Activated CD4-positive, CD25-positive, alpha-beta regulatory T cell treated with anti-CD3 and anti-CD28 coated beads, Interleukin-2, amount 50 U/mL, for 72 hours (primary cell): Measurements from ENCODE around the gene CEACAM18.
"Not testable (repeated sequence)": the region's sequence is repeated elsewhere in the genome, so short reads cannot be mapped to it uniquely, and the experiment has no call there.

Experiments
- DNase-seq: peaks from one replicate; pipeline ENCODE4 v3.0.0; 2021

CEACAM18 gene

DNA sequence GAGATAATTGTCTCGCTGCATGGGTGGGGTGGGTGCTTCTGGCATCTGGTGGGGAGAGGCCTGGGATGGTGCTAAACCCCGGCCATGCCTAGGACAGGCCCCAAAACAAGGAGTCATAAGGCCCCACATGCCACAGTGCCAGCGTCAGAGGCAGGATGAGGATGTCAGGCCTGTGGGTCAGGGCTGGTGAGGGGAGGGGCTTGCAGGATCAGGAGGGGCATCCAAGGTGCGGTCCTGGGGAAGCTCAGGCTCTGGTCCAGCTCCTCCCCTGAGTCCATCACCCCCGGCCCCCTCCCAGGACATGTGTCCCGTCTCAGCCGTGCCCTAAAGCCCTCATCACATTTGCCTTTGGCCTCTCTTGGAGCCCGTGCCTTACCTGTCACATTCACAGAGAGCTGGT, 22.6 kb downstream of the CEACAM18 start:
- DNase-seq = not testable (repeated sequence)

DNA sequence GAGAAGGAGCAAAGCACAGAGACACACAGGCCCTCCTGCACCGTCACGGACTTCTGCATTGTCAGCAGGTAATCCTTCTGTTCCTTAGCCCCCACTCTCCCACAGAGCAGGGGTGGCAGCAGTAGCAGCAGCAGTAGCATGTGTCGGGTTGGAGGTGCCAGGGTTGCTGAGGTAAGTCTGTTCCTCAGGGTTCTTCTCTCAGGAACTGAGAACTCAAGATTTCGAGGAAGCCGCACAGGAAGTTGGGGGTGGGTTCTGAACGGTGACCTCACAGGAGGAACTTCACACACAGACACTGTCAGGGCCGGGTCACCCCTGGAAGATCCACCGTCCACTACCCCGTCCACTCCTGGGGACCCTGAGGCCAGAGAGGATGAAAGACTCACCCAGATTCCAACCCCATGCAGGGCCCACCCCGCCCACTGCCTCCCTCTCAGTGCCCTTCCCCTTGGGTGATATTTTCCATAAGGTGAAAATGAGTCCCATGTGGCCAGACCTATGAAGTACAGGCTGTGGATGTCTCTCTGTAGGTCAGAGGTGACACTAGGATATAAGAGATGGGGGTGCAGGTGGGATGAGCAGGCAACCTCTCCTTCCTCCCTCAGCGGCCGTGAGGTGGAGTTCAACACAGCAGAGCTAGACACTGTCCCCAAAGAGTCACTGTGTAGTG, 23.4 kb downstream of the CEACAM18 start, which contains the start of gene SIGLEC12:
TSS of gene SIGLEC12 (minus strand) at position 207 of the 670 bp plus-strand sequence. CDS start at position 140, 67 bp downstream.
- DNase-seq = no peak

- DNase-seq = no peak
Observed at GRCh38 chr19:51503286-51503817, 25.0 kb downstream of the CEACAM18 start.

DNA sequence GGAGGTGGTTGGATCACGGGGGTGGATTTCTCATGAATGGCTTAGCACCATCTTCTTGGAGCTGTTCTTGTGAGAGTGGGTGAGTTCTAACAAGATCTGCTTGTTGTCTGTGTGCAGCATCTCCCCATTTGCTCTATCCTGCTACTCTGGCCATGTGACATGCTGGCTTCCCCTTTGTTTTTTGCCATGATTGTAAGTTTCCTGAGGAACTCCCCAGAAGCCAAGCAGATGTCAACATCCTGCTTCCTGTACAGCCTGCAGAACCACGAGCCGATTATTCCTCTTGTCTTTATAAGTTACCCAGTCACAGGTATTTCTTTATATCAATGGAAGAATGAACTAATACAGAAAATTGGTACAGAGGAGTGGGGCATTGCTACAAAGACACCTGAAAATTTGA, 25.6 kb downstream of the CEACAM18 start:
- no peak for DNase-seq

DNA sequence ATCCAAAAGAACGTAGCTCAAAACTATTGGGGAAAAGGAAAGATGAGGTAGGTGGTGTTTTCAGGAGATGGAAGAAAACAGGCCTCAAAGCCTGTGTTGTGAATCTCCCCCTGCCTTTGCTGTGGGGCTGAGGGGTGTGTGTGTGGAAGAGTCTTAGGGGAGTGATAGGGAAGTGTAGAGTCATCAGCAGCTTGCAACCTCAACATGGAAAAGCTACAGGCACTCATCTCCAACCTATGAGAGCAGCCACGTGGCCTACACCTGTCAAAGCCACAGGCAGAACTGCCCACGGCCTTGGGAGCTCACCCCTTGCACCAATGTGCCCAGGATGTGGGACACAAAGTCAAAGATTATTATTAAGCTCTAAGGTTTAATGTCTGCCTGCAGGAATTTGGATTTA, 27.6 kb downstream of the CEACAM18 start:
- no peak for DNase-seq

GRCh38 chr19:51507192-51507591, 28.9 kb downstream of the CEACAM18 start:
- DNase-seq = no peak

DNA sequence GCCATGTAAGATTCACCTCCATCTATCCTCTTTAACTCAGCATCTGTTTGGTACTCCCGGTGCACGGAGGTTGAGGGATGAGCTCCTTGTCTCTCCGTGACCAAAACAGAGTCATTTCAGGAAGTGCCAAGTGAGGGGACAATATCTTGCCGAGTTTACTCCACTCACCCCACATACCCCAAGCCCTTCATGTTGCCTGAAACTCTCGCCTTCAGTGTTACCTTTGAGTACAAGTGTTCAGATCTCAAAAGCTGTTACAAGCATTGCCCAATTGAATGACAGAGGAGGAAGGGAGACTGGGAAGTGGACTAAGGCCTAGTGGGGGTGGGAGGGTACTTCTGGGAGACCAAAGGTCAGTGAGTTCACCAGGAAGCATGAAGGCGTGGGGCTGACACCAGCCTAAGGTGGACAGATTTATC, 29.3 kb downstream of the CEACAM18 start:
- no peak for DNase-seq

DNA sequence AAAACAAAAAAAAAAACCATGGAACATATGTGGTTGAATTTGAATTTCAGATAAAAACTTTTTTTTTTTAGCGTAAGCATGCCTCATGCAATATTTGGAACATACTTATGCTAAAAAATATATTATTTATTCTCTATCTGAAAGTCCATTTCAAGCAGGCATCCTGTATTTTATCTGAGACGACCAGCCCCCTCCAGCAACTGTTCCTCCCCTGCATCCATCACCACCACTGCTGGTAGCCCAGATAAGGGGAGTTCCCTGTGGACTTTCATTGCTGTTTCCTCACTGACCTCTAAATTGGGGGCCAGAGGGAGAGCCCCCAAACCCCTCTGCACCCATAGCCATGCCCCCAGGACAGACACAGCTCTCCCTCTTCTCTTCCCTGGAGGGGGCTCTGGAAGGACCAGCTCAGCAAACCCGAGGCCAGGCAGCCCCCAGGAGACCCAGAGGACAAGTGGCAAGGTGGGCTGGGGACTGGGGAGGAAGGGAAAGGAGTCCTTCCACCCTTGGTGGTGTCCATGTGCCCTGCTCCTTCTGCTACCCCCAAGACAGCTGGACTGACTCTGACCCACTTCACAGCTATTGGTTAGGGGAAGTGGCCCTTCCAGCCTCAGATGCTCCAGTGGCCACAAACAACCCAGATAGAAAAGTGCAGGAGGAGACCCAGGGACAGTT, 29.9 kb downstream of the CEACAM18 start:
- no peak for DNase-seq

- no peak for DNase-seq
Observed at GRCh38 chr19:51509823-51510660, 31.7 kb downstream of the CEACAM18 start.

GRCh38 chr19:51511353-51511752, 33.0 kb downstream of the CEACAM18 start:
- no peak for DNase-seq

GRCh38 chr19:51513968-51514367, 35.6 kb downstream of the CEACAM18 start:
- no peak for DNase-seq

DNA sequence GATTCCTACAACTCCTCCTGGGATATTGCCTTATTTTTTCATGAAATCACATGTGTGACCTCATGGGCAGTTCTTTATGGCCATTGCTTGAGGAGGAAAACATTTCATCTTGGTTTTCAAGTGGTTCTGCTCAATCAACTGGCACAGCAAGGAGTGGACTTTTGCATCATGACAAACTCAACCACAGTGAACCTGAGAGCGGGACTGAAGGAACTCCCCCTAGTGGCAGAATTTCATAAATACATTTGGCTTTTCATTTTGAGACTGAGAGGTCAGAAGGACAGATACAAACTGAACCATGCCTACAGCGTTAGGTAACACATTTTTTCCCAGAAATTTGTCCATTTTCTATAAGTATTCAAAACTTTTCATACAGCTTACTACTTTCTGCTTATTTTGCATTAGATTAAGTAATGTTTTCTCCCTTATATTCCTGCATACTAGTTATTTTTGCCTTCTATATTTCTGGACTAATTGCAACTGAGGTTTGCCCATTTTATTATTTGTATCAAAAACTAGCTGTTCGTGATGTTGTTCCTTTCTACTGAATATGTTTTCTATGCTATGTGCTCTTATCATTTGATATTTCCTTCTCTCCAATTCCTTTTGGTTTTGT, 36.6 kb downstream of the CEACAM18 start:
- no peak for DNase-seq

DNA sequence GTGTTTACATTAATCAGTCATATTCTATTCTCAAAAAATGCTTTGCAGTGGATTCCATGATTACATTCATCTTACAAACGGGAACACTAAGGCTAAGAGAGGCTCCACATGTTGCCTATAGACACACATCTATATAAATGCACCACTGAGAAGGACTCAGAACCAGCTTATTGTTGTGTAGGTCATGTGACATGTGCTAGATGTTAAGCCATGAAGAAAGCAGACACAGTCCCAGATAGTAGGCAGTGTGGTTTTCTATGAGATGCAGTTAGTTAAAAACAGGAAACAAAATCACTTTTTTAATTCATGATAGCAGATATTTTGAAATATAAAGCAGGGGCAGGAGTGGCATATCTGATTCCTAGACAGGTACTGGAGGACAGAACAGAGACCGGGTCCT, 42.4 kb downstream of the CEACAM18 start:
- DNase-seq = no peak

DNA sequence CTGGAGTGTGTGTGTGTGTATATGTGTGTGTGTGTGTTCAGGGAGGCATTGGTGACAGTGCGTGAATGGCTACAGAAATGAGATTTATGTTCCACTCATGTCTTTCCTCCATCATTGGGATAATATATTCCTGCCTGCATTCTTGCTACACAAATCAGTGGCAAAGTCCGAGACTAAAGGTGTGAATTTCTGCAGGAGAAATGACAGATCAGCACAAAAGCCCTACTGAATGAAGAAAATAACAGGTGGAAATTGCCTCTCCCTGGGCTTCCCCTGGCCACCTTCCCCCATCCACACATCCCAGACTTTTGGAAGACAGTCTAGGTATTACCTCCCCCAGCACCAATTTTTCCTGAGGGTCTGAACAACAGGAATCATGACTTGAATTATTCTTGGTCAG, 43.0 kb downstream of the CEACAM18 start:
- no peak for DNase-seq

DNA sequence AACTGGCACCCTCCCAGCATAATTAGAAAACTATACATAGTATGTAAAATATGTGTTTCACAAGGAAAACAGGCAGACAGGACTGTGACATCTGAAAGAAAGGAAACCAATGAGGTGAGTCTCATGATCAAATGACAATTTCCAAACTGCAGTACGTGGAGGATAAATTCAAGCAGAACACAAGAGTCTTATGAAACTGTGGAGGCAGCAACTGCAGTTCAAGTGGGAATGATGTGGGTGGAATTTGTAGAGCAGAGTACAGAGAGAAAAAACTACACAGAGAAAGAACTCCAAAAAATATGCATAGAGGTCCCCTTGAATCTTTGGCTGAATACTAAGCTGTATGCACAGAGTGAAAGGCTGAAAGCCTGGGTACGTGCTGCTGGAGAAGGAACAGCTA, 43.4 kb downstream of the CEACAM18 start:
- DNase-seq = no peak

DNA sequence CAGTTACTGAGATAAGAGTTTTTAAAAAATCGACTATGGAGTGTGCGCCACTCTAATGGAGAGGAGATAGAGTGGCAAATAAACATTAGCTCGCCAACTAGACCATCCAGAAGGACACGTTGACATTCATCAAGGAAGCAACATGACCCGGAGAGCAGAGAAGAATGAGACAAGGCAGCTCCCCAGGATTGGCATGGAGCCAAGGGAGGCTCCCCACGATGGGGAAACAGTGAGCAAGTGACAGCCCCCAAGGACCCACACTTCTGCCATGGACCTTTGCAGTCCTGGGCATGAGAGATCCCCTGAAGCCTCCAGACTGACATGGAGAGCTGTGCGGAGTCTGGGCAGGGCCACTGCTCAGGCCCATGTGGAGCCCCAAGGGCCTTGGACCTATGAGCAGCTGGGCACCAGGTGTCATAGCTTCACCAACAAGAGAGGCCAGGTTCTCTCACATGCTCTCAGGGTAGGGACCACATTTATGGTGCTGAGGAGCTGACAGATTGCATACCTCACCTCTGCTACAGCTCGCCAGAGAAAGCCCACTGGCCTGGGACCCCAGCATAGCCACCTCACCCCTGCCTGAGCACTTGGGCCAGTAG, 46.4 kb downstream of the CEACAM18 start:
- no peak for DNase-seq

DNA sequence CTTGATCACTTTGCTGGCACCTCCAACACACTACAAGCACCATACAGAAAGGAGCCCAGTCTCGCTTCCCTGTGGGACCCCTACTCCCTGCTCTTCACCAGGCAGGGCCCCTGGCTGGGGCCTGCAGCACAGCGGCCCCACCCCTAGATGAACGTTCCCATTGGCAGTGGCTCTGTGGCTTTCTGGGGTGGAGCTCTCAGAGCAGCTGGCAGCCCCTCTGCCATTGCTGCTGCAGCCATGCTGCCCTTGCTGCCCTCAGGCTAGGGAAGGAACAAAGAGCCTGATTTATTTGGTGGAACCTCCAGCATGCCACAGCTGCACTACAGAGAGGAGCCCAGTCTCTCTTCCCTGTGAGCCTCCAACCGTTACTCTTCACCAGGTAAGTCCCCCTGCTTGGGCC, 47.3 kb downstream of the CEACAM18 start:
- no peak for DNase-seq

GRCh38 chr19:51529301-51529700, 51.0 kb downstream of the CEACAM18 start:
- no peak for DNase-seq

GRCh38 chr19:51530616-51531015, 52.3 kb downstream of the CEACAM18 start:
- DNase-seq = no peak

DNA sequence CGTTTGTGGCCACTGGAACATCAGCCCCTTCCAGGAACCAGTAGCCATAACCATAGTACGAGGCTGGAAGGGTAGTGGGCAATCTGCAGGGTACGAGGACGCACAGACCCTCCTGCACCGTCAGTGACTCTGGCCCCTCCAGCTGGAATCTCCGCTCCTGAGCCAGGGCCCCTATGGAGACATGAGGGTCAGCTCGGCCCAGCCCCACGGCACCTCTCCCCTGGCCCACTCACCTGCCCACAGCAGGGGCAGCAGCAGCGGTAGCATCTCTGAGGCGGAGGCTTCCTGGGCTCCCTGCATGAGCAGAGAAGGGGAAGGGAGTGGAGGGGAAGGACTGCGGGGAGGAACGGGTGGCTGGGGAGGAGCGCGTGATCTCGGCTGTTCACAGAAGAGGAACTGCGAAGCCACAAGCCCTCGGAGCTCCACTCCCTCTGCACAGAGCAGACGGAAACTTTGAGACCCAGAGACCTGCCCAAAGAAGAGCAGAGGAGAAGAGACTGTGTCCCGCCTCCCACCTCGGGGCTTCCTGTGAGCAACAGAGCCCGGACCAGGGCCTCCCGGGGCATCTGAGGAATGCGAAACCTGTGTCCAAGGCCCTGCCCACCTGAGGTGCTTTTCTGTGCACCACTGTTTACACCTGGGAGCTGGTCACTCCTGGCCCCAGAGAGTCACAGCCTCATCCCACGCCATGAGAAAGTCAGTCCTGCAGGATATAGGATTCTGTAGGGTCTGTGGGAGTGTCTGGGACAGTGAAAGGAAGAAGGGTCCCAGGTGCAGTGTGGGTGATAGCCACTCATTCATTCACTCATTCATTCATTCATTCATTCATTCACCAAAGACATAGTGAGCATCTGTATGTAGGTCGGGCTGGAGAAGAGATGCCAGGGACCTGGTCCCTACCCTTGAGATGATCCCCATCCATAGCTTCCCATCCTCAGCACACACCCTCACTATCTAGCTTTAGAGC, 53.3 kb downstream of the CEACAM18 start, which contains the start of gene SIGLEC6:
TSS of gene SIGLEC6 (minus strand) at position 322 of the 967 bp plus-strand sequence. CDS start at position 300, 22 bp downstream.
- no peak for DNase-seq

DNA sequence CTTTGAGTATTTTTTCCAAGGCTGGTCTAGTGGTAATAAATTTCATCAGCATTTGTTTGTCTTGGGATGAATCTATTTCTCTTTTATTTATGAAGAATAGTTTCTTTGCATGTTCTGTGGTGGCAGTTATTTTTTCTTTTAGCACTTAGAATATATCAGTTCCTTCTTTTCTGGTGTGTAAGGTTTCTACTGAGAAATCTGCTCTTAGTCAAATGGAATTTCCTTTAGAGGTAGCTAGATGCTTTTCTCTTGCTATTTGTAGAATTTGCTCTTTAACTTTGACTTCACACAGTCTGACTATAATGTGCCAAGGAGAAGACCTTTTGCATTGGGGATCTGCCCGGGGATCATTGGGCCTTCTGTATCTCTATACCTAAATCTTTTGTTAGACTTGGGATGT, 57.2 kb downstream of the CEACAM18 start:
- no peak for DNase-seq
